ENCODE data around the gene ESPL1. TPM values are rescaled to one million over a fixed set of nuclear protein-coding genes. Genes with fewer than 3 reads are reported as not detected.

Gene ESPL1
- total and polyA plus RNA-seq, 2 experiments from 2014 or later: 3.3 to 8.5 TPM

GRCh38 chr12:53324779-53325510 lies 56.8 kb downstream of the ESPL1 start:
- Histone ChIP-seq H3K27ac (peak overlapping the region; percentile 68), H3K4me3 (peak overlapping the region; percentile 87), H3K4me2 (ENCODE audit: unreplicated experiment) (peak overlapping the region; percentile 85), H3K36me3 (ENCODE audit: low read depth) (no peaks in the 10 kb centered on the region), H4K20me1 (ENCODE audit: insufficient read depth) (no peaks in the 10 kb centered on the region), H3F3A (ENCODE audit: insufficient read depth) (peaks cover 20% of the 10 kb centered on the region; the same call in 1 of the 2 replicates), H3K9me3 (ENCODE audit: low read depth) (no peaks in the 10 kb centered on the region), H3K9ac (peak overlapping the region; percentile 89), H2AFZ (peak overlapping the region; percentile 93), H3K4me1 (ENCODE audit: insufficient read depth) (peaks cover 10% of the 10 kb centered on the region), H3K9me2 (ENCODE audit: insufficient read depth) (no peaks in the 10 kb centered on the region), H3K27me3 (replicated peaks; ENCODE audit: insufficient read depth) (no peaks in the 10 kb centered on the region), H3K79me2 (ENCODE audit: insufficient read depth) (peaks cover 8% of the 10 kb centered on the region)
- no peak for TF ChIP-seq EZH2phosphoT487 (IDR thresholded peaks at IDR 0.05; ENCODE audit: insufficient read depth, low read depth)
- TF ChIP-seq EZH2 (IDR thresholded peaks at IDR 0.05; ENCODE audit: insufficient read depth, poor library complexity, severe bottlenecking): no peak
- peak; percentile 98 for DNase-seq
- in situ Hi-C loops (cut with MboI): no loop called here
- 1 to 2% methylated on average over 49 to 64 of the region's 69 CpGs for WGBS, 2 experiments (ENCODE audit: low coverage in 1 of 2, low lambda C conversion rate in 2 of 2, missing lambda C conversion rate in 2 of 2)

- TF ChIP-seq EZH2 (IDR thresholded peaks at IDR 0.05; ENCODE audit: insufficient read depth, poor library complexity, severe bottlenecking) (no peak), EZH2phosphoT487 (IDR thresholded peaks at IDR 0.05; ENCODE audit: insufficient read depth, low read depth) (no peak)
- Histone ChIP-seq H3F3A (ENCODE audit: insufficient read depth) (peaks cover 14% of the 10 kb centered on the region; the same call in 1 of the 2 replicates), H3K4me2 (ENCODE audit: unreplicated experiment) (peak overlapping the region; percentile 85), H3K9ac (peak overlapping the region; percentile 89), H3K27ac (peak overlapping the region; percentile 68), H3K9me2 (ENCODE audit: insufficient read depth) (no peaks in the 10 kb centered on the region), H2AFZ (peak overlapping the region; percentile 93), H3K9me3 (ENCODE audit: low read depth) (no peaks in the 10 kb centered on the region), H3K4me3 (peak overlapping the region; percentile 87), H3K36me3 (ENCODE audit: low read depth) (no peaks in the 10 kb centered on the region), H3K4me1 (ENCODE audit: insufficient read depth) (peaks cover 4% of the 10 kb centered on the region), H4K20me1 (ENCODE audit: insufficient read depth) (no peaks in the 10 kb centered on the region), H3K27me3 (replicated peaks; ENCODE audit: insufficient read depth) (no peaks in the 10 kb centered on the region), H3K79me2 (ENCODE audit: insufficient read depth) (peaks cover 2% of the 10 kb centered on the region)
- in situ Hi-C loops (cut with MboI): no loop called here
- WGBS, 2 experiments (ENCODE audit: low coverage in 1 of 2, low lambda C conversion rate in 2 of 2, missing lambda C conversion rate in 2 of 2): 1 to 4% methylated on average over 21 to 50 of the region's 50 CpGs
- peak; percentile 66 for DNase-seq
Measured at GRCh38 chr12:53325511-53326061, 57.5 kb downstream of the ESPL1 start.

- peak overlapping the region; percentile 85 for H3K4me2 ChIP-seq (ENCODE audit: unreplicated experiment)
- peaks cover 3% of the 10 kb centered on the region; the same call in 1 of the 2 replicates for H3K4me1 ChIP-seq (ENCODE audit: insufficient read depth)
- no peaks in the 10 kb centered on the region for H3K79me2 ChIP-seq (ENCODE audit: insufficient read depth)
- WGBS, 2 experiments (ENCODE audit: low coverage in 1 of 2, low lambda C conversion rate in 2 of 2, missing lambda C conversion rate in 2 of 2): 74 to 77% methylated on average over 8 of the region's 8 CpGs
- no peak overlapping the region for H2AFZ ChIP-seq
- H3K9me2 ChIP-seq (ENCODE audit: insufficient read depth): no peaks in the 10 kb centered on the region
- no peaks in the 10 kb centered on the region for H4K20me1 ChIP-seq (ENCODE audit: insufficient read depth)
- no peaks in the 10 kb centered on the region for H3K36me3 ChIP-seq (ENCODE audit: low read depth)
- H3F3A ChIP-seq (ENCODE audit: insufficient read depth): peaks cover 10% of the 10 kb centered on the region; the same call in 1 of the 2 replicates
- H3K9me3 ChIP-seq (ENCODE audit: low read depth): no peaks in the 10 kb centered on the region
- no peak overlapping the region for H3K9ac ChIP-seq
- no peak for TF ChIP-seq EZH2 (IDR thresholded peaks at IDR 0.05; ENCODE audit: insufficient read depth, poor library complexity, severe bottlenecking)
- no peak for TF ChIP-seq EZH2phosphoT487 (IDR thresholded peaks at IDR 0.05; ENCODE audit: insufficient read depth, low read depth)
- H3K27me3 ChIP-seq (replicated peaks; ENCODE audit: insufficient read depth): no peaks in the 10 kb centered on the region
- no peak overlapping the region for H3K4me3 ChIP-seq
- DNase-seq: no peak
- in situ Hi-C loops (cut with MboI): no loop called here
- H3K27ac ChIP-seq: no peak overlapping the region
Measured at GRCh38 chr12:53326460-53327185, 58.5 kb downstream of the ESPL1 start.

GRCh38 chr12:53327435-53328042 lies 59.4 kb downstream of the ESPL1 start:
- Histone ChIP-seq H3K9ac (no peak overlapping the region), H3K9me3 (ENCODE audit: low read depth) (no peaks in the 10 kb centered on the region), H3K9me2 (ENCODE audit: insufficient read depth) (no peaks in the 10 kb centered on the region), H3K4me2 (ENCODE audit: unreplicated experiment) (no peak overlapping the region), H4K20me1 (ENCODE audit: insufficient read depth) (no peaks in the 10 kb centered on the region), H3F3A (ENCODE audit: insufficient read depth) (peaks cover 5% of the 10 kb centered on the region; the same call in 1 of the 2 replicates), H3K4me3 (no peak overlapping the region), H3K27me3 (replicated peaks; ENCODE audit: insufficient read depth) (peaks cover 3% of the 10 kb centered on the region; the same call in 1 of the 2 replicates), H3K79me2 (ENCODE audit: insufficient read depth) (no peaks in the 10 kb centered on the region), H3K27ac (no peak overlapping the region), H3K4me1 (ENCODE audit: insufficient read depth) (no peaks in the 10 kb centered on the region), H3K36me3 (ENCODE audit: low read depth) (no peaks in the 10 kb centered on the region), H2AFZ (no peak overlapping the region)
- TF ChIP-seq EZH2phosphoT487 (IDR thresholded peaks at IDR 0.05; ENCODE audit: insufficient read depth, low read depth) (no peak), EZH2 (IDR thresholded peaks at IDR 0.05; ENCODE audit: insufficient read depth, poor library complexity, severe bottlenecking) (no peak)
- in situ Hi-C loops (cut with MboI): no loop called here
- peak; percentile 42 for DNase-seq
- WGBS, 2 experiments (ENCODE audit: low coverage in 1 of 2, low lambda C conversion rate in 2 of 2, missing lambda C conversion rate in 2 of 2): 94 to 96% methylated on average over 2 to 3 of the region's 3 CpGs
